ENCODE results near the gene FCSK.

FCSK gene

DNA sequence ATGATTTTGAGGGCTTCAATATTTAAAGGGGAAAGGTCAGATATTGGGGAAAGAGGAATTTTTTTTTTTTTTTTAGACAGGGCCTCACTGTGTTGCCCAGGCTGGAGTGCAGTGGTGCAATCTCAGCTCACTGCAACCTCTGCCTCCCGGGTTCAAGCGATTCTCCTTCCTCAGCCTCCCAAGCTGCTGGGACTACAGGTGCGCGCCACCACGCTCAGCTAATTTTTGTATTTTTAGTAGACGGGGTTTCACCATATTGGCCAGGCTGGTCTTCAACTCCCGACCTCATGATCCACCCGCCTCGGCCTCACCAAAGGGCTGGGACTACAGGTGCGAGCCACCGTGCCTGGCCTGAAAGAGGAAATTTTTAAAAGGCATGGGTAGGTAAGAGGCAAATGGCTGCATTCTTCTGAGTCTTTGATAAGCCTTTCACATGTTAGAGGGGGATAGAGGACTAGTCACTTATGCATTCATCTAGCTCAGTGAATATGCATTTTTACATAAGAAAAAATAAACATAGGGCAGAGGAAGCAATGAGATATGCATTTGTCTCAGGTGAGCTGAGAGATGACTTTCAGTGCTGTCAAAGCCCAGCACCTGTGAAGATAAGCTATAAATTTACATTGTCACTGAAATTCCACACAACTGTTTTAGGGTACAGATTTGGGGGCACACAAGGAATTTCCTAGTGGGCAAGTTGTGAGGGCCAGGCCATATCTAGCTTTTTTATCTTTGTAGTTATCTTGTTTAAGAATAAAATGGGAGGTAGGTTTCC, 1.1 kb upstream of the FCSK start:
- DNase-seq (ENCODE audit: low read depth in 2 of 2, low spot score in 1 of 2), result no peak

DNA sequence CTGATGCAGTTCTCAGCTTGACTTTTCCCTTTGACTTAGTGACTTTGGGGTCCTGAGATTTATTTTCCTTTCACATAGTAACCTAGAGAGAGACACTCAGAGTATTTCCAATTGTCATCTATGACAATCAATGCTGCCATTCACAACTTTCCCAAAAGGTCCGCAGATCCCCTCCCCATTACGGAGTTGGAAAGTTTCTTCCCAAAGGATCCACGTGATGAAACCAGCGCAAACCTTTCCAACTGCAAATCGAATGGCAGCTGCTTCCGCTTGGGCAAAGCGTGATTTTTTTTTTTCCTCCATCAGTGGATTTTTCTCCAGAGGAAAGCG, 538 bp upstream of the FCSK start:
- DNase-seq (ENCODE audit: low read depth in 2 of 2, low spot score in 1 of 2), result no peak

- no peak for DNase-seq (ENCODE audit: low read depth in 2 of 2, low spot score in 1 of 2)
Observed at GRCh38 chr16:70455910-70456309, 1.5 kb downstream of the FCSK start.

- no peak for DNase-seq (ENCODE audit: low read depth in 2 of 2, low spot score in 1 of 2)
Observed at GRCh38 chr16:70457446-70458166, 3.2 kb downstream of the FCSK start.

DNA sequence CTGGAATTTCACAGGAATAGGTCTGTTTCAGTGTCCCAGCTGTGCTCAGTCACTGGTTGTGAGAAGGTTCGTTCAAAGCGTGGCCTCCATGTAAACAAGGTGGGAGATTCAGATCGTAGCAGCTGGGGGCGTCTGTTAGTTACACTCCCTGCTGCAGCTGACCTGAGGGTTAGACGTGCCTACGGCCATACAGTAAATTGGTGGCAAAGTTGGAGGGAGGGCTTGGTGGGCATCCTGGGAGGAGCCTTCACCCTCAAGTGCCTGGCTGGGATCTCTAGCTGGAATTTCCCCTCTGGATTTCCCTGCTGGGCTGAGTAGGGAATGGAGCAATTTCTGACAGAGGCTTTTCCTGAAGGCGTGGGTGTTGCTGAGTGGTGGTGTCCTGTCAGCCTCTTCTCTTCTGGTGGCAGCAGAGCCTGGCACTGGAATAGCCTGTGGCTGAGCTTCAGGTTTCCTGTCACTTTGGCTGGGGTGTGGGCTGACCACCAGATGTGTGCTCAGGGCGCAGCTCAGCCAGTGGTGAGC, 6.4 kb downstream of the FCSK start:
- DNase-seq (ENCODE audit: low read depth in 2 of 2, low spot score in 1 of 2), result no peak

DNA sequence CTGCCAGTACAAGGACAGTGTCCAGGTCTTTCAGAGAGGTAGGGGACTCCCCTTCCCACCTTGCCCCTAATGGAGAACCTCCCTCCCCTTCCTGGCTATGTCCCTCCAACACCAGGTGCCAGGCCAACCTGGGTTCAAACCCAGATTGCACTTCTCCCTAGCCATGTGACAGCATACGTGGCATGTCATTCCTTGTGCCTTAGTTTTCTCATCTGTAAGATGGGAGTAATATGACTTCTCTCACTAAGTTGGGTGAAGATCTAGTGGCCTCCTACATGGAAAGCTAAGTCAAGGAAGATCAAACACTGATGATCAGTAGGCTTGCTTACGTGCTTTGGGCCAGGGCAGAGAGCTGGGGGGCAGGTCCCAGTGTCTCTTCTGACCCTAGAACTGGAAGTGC, 8.8 kb downstream of the FCSK start:
- no peak for DNase-seq (ENCODE audit: low read depth in 2 of 2, low spot score in 1 of 2)

- no peak for DNase-seq (ENCODE audit: low read depth in 2 of 2, low spot score in 1 of 2)
Observed at GRCh38 chr16:70465999-70466804, 11.8 kb downstream of the FCSK start.

GRCh38 chr16:70466805-70467076, 12.3 kb downstream of the FCSK start:
- no peak for DNase-seq (ENCODE audit: low read depth in 2 of 2, low spot score in 1 of 2)

GRCh38 chr16:70467113-70467512, 12.7 kb downstream of the FCSK start:
- DNase-seq (ENCODE audit: low read depth in 2 of 2, low spot score in 1 of 2), result no peak

DNA sequence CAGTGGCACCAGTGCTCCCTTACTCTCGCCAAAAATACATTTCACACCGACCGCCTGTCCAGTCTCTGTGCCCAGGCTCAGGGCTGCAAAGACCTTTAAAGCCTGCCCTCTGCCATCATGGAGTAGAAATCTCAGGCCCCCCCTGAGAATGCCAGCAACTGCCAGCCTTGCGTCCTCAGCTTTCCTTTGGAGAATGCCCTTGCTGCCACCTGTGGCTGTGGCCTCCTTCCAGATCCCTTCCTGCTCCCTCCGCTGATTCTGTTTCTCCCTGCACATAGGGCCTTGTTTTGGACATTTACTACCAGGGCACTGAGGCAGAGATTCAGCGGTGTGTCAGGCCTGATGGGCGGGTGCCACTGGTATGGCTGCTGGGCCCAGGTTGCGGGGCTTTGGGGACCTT, 13.2 kb downstream of the FCSK start:
- DNase-seq (ENCODE audit: low read depth in 2 of 2, low spot score in 1 of 2), result no peak

DNA sequence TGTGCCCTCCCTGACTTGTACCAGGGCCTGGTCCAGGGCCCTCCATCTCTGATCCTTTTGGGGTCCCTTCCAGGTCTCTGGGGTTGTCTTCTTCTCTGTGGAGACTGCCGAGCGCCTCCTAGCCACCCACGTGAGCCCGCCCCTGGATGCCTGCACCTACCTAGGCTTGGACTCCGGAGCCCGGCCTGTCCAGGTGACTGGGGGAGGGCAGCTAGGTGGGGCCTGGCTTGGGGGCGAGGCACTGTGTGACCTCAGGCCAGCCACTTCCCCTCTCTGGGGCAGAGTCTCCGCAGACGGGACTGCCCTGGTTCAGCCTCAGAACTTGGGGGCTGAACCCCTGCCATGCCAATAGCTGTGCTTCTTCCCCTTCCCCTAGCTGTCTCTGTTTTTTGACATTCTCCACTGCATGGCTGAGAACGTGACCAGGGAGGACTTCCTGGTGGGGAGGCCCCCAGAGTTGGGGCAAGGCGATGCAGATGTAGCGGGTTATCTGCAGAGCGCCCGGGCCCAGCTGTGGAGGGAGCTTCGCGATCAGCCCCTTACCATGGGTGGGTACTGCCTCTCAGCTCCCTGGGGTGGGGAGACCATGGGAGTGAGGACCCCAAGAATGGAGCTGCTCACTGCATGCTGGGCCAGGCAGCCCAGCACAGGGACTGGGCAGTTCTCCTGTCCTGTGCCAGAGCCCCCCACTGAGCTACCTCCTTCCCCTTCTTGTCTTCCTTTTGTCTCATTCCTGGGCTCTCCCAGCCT, 14.6 kb downstream of the FCSK start:
- no peak for DNase-seq (ENCODE audit: low read depth in 2 of 2, low spot score in 1 of 2)

DNA sequence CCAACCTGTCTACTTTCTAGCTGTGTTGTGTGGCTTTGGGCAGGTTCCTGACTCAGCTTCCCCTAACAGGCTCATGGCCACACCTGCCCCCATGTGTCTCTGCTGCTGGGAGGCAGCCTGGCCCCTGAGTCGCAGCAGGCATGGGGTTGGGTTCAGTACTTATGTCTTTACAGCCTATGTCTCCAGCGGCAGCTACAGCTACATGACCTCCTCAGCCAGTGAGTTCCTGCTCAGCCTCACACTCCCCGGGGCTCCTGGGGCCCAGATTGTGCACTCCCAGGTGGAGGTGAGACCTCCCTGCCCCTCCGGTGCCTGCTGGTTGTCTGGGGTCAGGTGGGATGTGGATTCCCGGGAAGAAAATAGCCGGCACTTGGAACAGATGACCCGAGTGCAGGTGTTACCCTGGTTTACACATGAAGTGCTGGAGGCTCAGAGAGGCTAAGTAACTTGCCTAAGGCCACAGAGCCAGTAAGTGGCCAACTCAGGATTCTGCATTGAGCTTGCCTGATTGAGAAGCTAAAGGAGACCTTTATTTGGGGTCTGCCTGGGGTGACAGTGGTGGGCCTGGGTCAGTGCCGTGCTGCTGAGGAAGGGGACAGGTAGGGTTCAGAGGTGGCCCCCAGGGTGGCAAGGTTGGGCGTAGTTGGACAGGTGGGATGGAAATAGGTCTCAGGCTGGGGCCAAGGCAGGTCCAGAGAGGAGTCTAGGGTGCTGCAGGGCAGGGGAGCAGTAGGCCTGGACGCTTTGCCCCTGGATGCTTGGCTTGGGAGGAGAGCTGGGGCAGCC, 15.9 kb downstream of the FCSK start:
- DNase-seq (ENCODE audit: low read depth in 2 of 2, low spot score in 1 of 2), result no peak

GRCh38 chr16:70470927-70471341, 16.5 kb downstream of the FCSK start:
- DNase-seq (ENCODE audit: low read depth in 2 of 2, low spot score in 1 of 2), result no peak

GRCh38 chr16:70472786-70473433, 18.5 kb downstream of the FCSK start:
- no peak for DNase-seq (ENCODE audit: low read depth in 2 of 2, low spot score in 1 of 2)

GRCh38 chr16:70473446-70474319, 19.3 kb downstream of the FCSK start:
- DNase-seq (ENCODE audit: low read depth in 2 of 2, low spot score in 1 of 2), result no peak

- no peak for DNase-seq (ENCODE audit: low read depth in 2 of 2, low spot score in 1 of 2)
Observed at GRCh38 chr16:70474320-70475053, 20.1 kb downstream of the FCSK start.

DNA sequence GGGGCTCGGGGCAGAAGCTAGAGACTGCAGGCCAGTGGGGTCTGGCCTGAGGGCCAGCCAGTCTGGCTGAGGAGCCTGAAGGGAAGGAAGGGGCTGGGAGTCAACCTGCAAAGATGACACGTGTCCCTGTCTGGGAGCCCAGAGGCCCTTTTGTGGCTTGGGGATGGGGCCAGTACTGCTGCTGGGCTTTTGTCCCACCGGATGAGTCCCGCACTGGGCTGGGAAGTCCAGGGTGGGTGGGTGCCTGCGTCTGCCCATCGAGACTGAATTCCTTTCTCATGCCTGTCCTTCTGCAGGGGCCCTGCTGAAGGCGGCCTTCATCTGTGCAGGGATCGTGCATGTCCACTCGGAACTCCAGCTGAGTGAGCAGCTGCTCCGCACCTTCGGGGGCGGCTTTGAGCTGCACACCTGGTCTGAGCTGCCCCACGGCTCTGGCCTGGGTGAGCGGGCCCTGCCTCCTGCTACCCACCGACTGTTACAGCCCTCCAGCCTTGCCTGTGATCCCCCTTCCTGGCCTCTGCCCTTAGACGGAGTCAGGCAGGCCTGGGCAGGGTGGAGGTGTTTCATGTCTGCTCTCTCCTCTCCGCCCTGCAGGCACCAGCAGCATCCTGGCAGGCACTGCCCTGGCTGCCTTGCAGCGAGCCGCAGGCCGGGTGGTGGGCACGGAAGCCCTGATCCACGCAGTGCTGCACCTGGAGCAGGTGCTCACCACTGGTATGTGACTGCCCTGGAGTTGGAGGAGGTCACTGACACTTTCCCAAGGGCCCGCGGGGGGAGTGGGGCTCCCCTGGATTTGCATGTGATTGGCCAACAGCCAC, 20.9 kb downstream of the FCSK start:
- no peak for DNase-seq (ENCODE audit: low read depth in 2 of 2, low spot score in 1 of 2)
